GM19397 (cell line): Measurements from ENCODE around the gene SLF2.

ENCODE experiments used
- ATAC-seq: cut with Tn5 transposase; IDR thresholded peaks from one replicate; pipeline ENCODE4 v1.9.1; 2021; ENCODE audit warnings: mild to moderate bottlenecking, moderate library complexity; ENCODE audit not compliant: unreplicated experiment

SLF2 gene

GRCh38 chr10:100979791-100980272 is 67.1 kb downstream of the SLF2 start:
- ATAC-seq: no peak

GRCh38 chr10:100980311-100980710 is 67.5 kb downstream of the SLF2 start:
- no peak for ATAC-seq

GRCh38 chr10:100980711-100981110 is 67.9 kb downstream of the SLF2 start:
- ATAC-seq: no peak

- ATAC-seq: no peak
These were observed 68.5 kb downstream of the SLF2 start for GRCh38 chr10:100981178-100981772.

- no peak for ATAC-seq
These were observed 70.4 kb downstream of the SLF2 start for GRCh38 chr10:100982916-100983830.

- no peak for ATAC-seq
These were observed 71.3 kb downstream of the SLF2 start for GRCh38 chr10:100983868-100984671.

- no peak for ATAC-seq
These were observed 72.0 kb downstream of the SLF2 start for GRCh38 chr10:100984672-100985177.

GRCh38 chr10:100985336-100985735 is 72.6 kb downstream of the SLF2 start:
- no peak for ATAC-seq

- no peak for ATAC-seq
These were observed 73.8 kb downstream of the SLF2 start for GRCh38 chr10:100986623-100986951.

GRCh38 chr10:100986952-100987684 is 74.4 kb downstream of the SLF2 start, which contains the start of the genes MRPL43 and TWNK:
Gene MRPL43, minus strand, starts transcription at chr10:100987497. Its CDS starts 54 bp downstream, at chr10:100987443.
Gene TWNK, plus strand, starts transcription at chr10:100987543. Its CDS starts 668 bp downstream, at chr10:100988211.
- peak; percentile 76 for ATAC-seq

- ATAC-seq: no peak
These were observed 74.9 kb downstream of the SLF2 start for GRCh38 chr10:100987685-100988049.

- ATAC-seq: no peak
These were observed 75.4 kb downstream of the SLF2 start for GRCh38 chr10:100988166-100988565.

GRCh38 chr10:100989088-100989487 is 76.3 kb downstream of the SLF2 start:
- ATAC-seq: no peak

- no peak for ATAC-seq
These were observed 81.4 kb downstream of the SLF2 start for GRCh38 chr10:100993986-100994708.

- ATAC-seq: no peak
These were observed 82.4 kb downstream of the SLF2 start for GRCh38 chr10:100995181-100995580.

GRCh38 chr10:100996678-100997359 is 84.1 kb downstream of the SLF2 start:
- peak; percentile 21 for ATAC-seq

GRCh38 chr10:100997360-100998182 is 84.8 kb downstream of the SLF2 start:
- ATAC-seq: peak; percentile 29
